ENCODE results near the gene MYRIP.

The MYRIP gene

DNA sequence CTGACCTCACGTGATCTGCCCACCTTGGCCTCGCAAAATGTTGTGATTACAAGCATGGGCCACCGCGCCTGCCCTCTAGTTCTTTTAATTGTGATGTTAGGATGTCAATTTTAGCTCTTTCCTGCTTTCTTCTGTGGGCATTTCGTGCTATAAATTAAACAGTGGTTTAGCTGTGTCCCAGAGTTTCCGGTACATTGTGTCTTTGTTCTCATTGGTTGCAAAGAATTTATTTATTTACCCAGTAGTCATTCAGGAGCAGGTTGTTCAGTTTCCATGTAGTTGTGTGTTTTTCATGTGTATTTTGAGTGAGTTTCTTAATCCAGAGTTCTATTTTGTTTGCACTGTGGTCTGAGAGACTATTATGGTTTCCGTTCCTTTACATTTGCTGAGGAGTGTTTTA is 30.1 kb downstream of the MYRIP start:
- TF ChIP-seq, protein P1, sequence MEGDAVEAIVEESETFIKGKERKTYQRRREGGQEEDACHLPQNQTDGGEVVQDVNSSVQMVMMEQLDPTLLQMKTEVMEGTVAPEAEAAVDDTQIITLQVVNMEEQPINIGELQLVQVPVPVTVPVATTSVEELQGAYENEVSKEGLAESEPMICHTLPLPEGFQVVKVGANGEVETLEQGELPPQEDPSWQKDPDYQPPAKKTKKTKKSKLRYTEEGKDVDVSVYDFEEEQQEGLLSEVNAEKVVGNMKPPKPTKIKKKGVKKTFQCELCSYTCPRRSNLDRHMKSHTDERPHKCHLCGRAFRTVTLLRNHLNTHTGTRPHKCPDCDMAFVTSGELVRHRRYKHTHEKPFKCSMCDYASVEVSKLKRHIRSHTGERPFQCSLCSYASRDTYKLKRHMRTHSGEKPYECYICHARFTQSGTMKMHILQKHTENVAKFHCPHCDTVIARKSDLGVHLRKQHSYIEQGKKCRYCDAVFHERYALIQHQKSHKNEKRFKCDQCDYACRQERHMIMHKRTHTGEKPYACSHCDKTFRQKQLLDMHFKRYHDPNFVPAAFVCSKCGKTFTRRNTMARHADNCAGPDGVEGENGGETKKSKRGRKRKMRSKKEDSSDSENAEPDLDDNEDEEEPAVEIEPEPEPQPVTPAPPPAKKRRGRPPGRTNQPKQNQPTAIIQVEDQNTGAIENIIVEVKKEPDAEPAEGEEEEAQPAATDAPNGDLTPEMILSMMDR (IDR thresholded peaks at IDR 0.05; ENCODE audit: low read depth, low read length): no peak
- no peak for DNase-seq (ENCODE audit: extremely low read depth, low read depth)

GRCh38 chr3:39843440-39843839 is 34.0 kb downstream of the MYRIP start:
- TF ChIP-seq, protein P1 (IDR thresholded peaks at IDR 0.05; ENCODE audit: low read depth, low read length): no peak
- no peak for DNase-seq (ENCODE audit: extremely low read depth, low read depth)

DNA sequence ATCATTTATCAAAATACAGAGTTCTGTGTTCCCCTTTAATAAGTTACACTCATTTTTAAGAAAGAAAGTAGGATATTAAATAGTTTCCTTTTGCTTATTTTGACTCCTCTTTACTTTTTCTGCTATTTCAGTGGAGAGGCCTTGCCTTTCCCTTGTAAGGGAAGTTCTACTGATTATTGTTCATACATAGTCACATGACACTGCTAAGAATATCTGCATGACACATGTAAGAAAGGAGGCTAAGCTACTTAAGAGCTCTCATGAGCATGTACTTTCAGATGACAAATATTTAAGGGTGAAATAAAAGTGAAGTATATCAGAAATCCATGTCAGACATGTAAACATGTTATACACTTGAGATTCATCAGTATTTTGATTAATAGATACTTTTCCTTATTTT is 39.0 kb downstream of the MYRIP start:
- no peak for DNase-seq (ENCODE audit: extremely low read depth, low read depth)
- TF ChIP-seq, protein P1 (IDR thresholded peaks at IDR 0.05; ENCODE audit: low read depth, low read length): no peak

DNA sequence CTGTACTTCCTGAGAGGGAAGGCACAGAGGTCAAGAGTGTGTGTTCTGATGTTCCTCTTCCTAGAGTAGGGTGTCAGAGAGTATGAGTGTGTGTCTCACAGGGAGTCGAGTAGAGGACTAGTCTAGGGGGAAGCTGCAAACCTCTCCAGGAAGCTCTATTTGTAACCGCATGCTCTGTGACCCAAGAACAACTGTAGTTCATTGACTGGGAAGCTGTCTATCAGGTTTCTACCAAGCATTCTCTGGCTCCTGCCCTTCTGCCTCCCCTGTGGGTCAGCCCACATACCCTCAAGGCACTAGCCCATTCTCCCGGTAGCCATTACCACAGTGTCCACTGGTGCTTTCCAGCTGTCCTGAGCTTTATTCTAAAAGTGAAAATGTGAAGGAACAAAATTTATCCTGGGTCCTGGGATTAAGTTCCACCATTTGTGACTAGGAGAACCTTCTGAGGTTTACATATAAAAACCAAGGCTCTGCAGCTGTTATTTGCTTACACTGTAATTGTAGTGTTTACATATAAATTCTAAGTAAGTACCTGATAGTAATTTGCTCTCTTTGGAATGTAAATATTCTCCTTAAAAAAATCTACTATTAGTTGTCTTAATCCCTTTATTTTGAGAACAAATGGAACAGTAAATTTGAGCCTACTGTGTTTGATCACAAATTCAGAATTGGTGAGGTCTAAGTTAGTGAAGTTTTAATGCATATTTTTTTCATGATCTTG is 40.7 kb downstream of the MYRIP start:
- DNase-seq (ENCODE audit: extremely low read depth, low read depth): no peak
- TF ChIP-seq, protein P1 (IDR thresholded peaks at IDR 0.05; ENCODE audit: low read depth, low read length): no peak

DNA sequence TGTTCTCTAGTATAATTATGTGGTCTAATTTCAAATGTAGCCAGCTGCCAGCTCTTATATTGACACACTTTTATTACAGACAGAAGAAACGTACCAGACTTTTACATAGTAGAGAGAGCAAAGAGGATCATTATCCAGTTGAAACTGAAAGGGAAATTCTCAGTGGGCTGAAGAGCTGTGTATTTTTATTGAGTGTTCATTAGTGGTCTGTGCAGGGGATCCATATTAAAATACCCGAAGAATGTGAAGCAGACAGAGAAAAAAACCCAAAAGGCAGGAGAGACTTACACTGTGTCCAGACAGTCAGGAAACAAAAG is 41.3 kb downstream of the MYRIP start:
- no peak for DNase-seq (ENCODE audit: extremely low read depth, low read depth)

GRCh38 chr3:39855517-39855916 is 46.1 kb downstream of the MYRIP start:
- TF ChIP-seq, protein P1 (IDR thresholded peaks at IDR 0.05; ENCODE audit: low read depth, low read length): no peak
- no peak for DNase-seq (ENCODE audit: extremely low read depth, low read depth)

More for the DNA sequence above, 41.3 kb downstream of the MYRIP start:
- TF ChIP-seq, protein P1 (IDR thresholded peaks at IDR 0.05; ENCODE audit: low read depth, low read length): no peak

GRCh38 chr3:39869890-39870289 is 60.5 kb downstream of the MYRIP start:
- DNase-seq (ENCODE audit: extremely low read depth, low read depth): no peak
- TF ChIP-seq, protein P1 (IDR thresholded peaks at IDR 0.05; ENCODE audit: low read depth, low read length): no peak
